HFF-Myc (cell line): Measurements from ENCODE around the gene FBN1.

Experiments
- DNase-seq: peaks from one replicate; pipeline ENCODE4 v3.0.0-alpha.2; 2011; ENCODE audit warnings: low read depth; ENCODE audit errors: extremely low read depth
- H3K4me3 ChIP-seq: replicated peaks from 2 replicates; pipeline ENCODE4 v1.5.1; 2011; ENCODE audit warnings: low read depth, mild to moderate bottlenecking, control low read depth, low read length
- CTCF ChIP-seq: IDR thresholded peaks from 2 replicates; pipeline ENCODE4 v1.5.1; 2012; ENCODE audit warnings: mild to moderate bottlenecking, low read depth, low read length, control low read depth; ENCODE audit errors: missing control alignments

FBN1 gene

GRCh38 chr15:48555241-48555881 is 90.1 kb downstream of the FBN1 start:
- H3K4me3 ChIP-seq: no peak overlapping the region
- TF ChIP-seq CTCF: no peak
- DNase-seq: peak; percentile 66

GRCh38 chr15:48554112-48554511 is 91.4 kb downstream of the FBN1 start:
- no peak for TF ChIP-seq CTCF
- DNase-seq: no peak
- H3K4me3 ChIP-seq: no peak overlapping the region

GRCh38 chr15:48553559-48553958 is 92.0 kb downstream of the FBN1 start:
- DNase-seq: no peak
- H3K4me3 ChIP-seq: no peak overlapping the region
- TF ChIP-seq CTCF: no peak

- DNase-seq: no peak
- no peak for TF ChIP-seq CTCF
- H3K4me3 ChIP-seq: no peak overlapping the region
Measured at GRCh38 chr15:48550822-48551525, 94.5 kb downstream of the FBN1 start.

GRCh38 chr15:48548455-48548854 is 97.1 kb downstream of the FBN1 start:
- TF ChIP-seq CTCF: no peak
- DNase-seq: no peak
- H3K4me3 ChIP-seq: no peak overlapping the region

GRCh38 chr15:48547286-48547685 is 98.2 kb downstream of the FBN1 start:
- no peak for DNase-seq
- TF ChIP-seq CTCF: no peak
- no peak overlapping the region for H3K4me3 ChIP-seq
